ENCODE data around the gene FARS2. TPM values are rescaled to one million over a fixed set of nuclear protein-coding genes. Genes with fewer than 3 reads are reported as not detected.

Gene FARS2
- total and polyA plus RNA-seq, 2 of the 13 experiments (the other 11 are each of a cell fraction or from before 2014, with no cell fraction given) = 15.4 to 26.0 TPM

DNA sequence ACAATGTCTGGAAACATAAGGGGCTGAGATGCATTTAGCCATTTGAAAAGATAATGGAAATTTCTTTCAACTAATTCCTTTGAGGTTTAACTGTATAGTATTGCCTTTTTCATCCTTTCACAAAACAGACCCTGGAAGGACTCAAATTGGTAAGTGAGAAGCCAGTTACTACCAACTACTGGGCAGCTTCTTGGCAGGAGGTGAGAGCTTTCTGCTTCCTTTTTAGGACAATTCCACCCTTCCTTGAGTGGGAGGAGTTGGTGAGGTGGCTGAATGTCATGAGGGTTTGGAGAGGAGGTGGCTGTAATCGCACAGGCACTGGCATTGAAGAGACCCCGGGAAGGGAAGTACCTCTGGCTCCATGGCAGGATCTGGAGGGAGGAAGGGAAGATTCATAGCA, 404.4 kb downstream of the FARS2 start:
- Histone ChIP-seq H2AFZ (ENCODE audit: low read length) (no peak overlapping the region), H3K9me3 (ENCODE audit: low read length) (no peaks in the 10 kb centered on the region), H3K4me3 (replicated peaks in 1 of 3; ENCODE audit: insufficient read depth in 1 of 3, low read depth in 2 of 3, low read length in 3 of 3) (no peak overlapping the region), H3K79me2 (ENCODE audit: insufficient read depth, low read length) (no peaks in the 10 kb centered on the region), H4K20me1 (ENCODE audit: insufficient read depth, low read length) (no peaks in the 10 kb centered on the region), H3K9ac (ENCODE audit: insufficient read depth, low read depth, low read length) (no peak overlapping the region), H3K27me3 (ENCODE audit: control insufficient read depth in 1 of 2, insufficient read depth in 2 of 2, low read length in 2 of 2) (no peaks in the 10 kb centered on the region), H3K4me2 (ENCODE audit: low read depth, low read length) (no peak overlapping the region), H3K27ac (ENCODE audit: extremely low read length, insufficient read depth, low read length) (no peak overlapping the region), H3K36me3 (replicated peaks in 1 of 2; ENCODE audit: control insufficient read depth in 1 of 2, insufficient read depth in 2 of 2, low read length in 2 of 2) (no peaks in the 10 kb centered on the region), H3K4me1 (ENCODE audit: insufficient read depth, low read length) (no peaks in the 10 kb centered on the region)
- WGBS (ENCODE audit: low lambda C conversion rate) = 95% methylated on average over 2 of the region's 2 CpGs
- DNase-seq (ENCODE audit: low spot score) (no peak), ATAC-seq (no peak), FAIRE-seq (no peak)
- POLR2A ChIA-PET = no interaction called here
- intact Hi-C loops (cut with micrococcal nuclease; ENCODE audit: unreplicated experiment) (no loop called here), in situ Hi-C loops (cut with HindIII; ENCODE audit: extremely low pct_ligation_motif_present, low pct_unique_long_range_greater_than_20kb) (no loop called here)
- CTCF ChIA-PET (ENCODE audit: low intra/inter-chr PET ratio, low total read pairs) = no interaction called here
- TF ChIP-seq, protein P1, sequence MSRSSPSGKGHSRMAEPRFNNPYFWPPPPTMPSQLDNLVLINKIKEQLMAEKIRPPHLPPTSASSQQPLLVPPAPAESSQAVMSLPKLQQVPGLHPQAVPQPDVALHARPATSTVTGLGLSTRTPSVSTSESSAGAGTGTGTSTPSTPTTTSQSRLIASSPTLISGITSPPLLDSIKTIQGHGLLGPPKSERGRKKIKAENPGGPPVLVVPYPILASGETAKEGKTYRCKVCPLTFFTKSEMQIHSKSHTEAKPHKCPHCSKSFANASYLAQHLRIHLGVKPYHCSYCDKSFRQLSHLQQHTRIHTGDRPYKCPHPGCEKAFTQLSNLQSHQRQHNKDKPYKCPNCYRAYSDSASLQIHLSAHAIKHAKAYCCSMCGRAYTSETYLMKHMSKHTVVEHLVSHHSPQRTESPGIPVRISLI (CRISPR knock-in tag; IDR thresholded peaks at IDR 0.05; ENCODE audit: borderline replicate concordance) = no peak
- TF ChIP-seq ZNF317 (CRISPR knock-in tag; IDR thresholded peaks at IDR 0.05) (no peak), NFATC3 (CRISPR knock-in tag; IDR thresholded peaks at IDR 0.05) (no peak), RXRB (CRISPR knock-in tag; IDR thresholded peaks at IDR 0.05; ENCODE audit: borderline replicate concordance) (no peak), JUNB (CRISPR knock-in tag; IDR thresholded peaks at IDR 0.05; ENCODE audit: borderline replicate concordance) (no peak), SALL1 (CRISPR knock-in tag; IDR thresholded peaks at IDR 0.05) (no peak), HNRNPUL1 (IDR thresholded peaks at IDR 0.05; ENCODE audit: low read depth, low read length) (no peak)
- TF ChIP-seq, protein P2, sequence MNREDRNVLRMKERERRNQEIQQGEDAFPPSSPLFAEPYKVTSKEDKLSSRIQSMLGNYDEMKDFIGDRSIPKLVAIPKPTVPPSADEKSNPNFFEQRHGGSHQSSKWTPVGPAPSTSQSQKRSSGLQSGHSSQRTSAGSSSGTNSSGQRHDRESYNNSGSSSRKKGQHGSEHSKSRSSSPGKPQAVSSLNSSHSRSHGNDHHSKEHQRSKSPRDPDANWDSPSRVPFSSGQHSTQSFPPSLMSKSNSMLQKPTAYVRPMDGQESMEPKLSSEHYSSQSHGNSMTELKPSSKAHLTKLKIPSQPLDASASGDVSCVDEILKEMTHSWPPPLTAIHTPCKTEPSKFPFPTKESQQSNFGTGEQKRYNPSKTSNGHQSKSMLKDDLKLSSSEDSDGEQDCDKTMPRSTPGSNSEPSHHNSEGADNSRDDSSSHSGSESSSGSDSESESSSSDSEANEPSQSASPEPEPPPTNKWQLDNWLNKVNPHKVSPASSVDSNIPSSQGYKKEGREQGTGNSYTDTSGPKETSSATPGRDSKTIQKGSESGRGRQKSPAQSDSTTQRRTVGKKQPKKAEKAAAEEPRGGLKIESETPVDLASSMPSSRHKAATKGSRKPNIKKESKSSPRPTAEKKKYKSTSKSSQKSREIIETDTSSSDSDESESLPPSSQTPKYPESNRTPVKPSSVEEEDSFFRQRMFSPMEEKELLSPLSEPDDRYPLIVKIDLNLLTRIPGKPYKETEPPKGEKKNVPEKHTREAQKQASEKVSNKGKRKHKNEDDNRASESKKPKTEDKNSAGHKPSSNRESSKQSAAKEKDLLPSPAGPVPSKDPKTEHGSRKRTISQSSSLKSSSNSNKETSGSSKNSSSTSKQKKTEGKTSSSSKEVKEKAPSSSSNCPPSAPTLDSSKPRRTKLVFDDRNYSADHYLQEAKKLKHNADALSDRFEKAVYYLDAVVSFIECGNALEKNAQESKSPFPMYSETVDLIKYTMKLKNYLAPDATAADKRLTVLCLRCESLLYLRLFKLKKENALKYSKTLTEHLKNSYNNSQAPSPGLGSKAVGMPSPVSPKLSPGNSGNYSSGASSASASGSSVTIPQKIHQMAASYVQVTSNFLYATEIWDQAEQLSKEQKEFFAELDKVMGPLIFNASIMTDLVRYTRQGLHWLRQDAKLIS (CRISPR knock-in tag; IDR thresholded peaks at IDR 0.05) = no peak
- TF ChIP-seq, protein P3, sequence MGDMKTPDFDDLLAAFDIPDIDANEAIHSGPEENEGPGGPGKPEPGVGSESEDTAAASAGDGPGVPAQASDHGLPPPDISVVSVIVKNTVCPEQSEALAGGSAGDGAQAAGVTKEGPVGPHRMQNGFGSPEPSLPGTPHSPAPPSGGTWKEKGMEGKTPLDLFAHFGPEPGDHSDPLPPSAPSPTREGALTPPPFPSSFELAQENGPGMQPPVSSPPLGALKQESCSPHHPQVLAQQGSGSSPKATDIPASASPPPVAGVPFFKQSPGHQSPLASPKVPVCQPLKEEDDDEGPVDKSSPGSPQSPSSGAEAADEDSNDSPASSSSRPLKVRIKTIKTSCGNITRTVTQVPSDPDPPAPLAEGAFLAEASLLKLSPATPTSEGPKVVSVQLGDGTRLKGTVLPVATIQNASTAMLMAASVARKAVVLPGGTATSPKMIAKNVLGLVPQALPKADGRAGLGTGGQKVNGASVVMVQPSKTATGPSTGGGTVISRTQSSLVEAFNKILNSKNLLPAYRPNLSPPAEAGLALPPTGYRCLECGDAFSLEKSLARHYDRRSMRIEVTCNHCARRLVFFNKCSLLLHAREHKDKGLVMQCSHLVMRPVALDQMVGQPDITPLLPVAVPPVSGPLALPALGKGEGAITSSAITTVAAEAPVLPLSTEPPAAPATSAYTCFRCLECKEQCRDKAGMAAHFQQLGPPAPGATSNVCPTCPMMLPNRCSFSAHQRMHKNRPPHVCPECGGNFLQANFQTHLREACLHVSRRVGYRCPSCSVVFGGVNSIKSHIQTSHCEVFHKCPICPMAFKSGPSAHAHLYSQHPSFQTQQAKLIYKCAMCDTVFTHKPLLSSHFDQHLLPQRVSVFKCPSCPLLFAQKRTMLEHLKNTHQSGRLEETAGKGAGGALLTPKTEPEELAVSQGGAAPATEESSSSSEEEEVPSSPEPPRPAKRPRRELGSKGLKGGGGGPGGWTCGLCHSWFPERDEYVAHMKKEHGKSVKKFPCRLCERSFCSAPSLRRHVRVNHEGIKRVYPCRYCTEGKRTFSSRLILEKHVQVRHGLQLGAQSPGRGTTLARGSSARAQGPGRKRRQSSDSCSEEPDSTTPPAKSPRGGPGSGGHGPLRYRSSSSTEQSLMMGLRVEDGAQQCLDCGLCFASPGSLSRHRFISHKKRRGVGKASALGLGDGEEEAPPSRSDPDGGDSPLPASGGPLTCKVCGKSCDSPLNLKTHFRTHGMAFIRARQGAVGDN (CRISPR knock-in tag; IDR thresholded peaks at IDR 0.05) = no peak
- no TSS peak for BruUV-seq (replicated peaks)

All from HepG2 (cell line).